Suprapubic skin (tissue), 4 donors: ENCODE data around the gene SSMEM1.

Source experiments
- CTCF ChIP-seq, 2 donors: fragments of 200-600 bp in 1 of 2; fragments of 450-650 bp in 1 of 2; sonication (generic) in 1 of 2; IDR thresholded peaks; one replicate each; pipeline ENCODE4 v1.5.1; 2016 to 2019; ENCODE audit warnings: antibody characterized with exemption in 2 of 2, mild to moderate bottlenecking in 1 of 2, moderate library complexity in 1 of 2
- POLR2A ChIP-seq, 2 donors: fragments of 450-650 bp; IDR thresholded peaks; one replicate each; pipeline ENCODE4 v1.6.1; 2017; ENCODE audit warnings: antibody characterized with exemption in 2 of 2, mild to moderate bottlenecking in 2 of 2, moderate library complexity in 2 of 2
- POLR2AphosphoS5 ChIP-seq, 3 donors: sonication (generic); formaldehyde crosslinking; IDR thresholded peaks; one replicate each; pipeline ENCODE4 v1.6.1; 2017; ENCODE audit warnings: antibody characterized with exemption in 3 of 3

GRCh38 chr7:130179631-130180030 is 28.0 kb upstream of the SSMEM1 start:
- TF ChIP-seq CTCF (IDR thresholded peaks at IDR 0.05) (no peak), POLR2A (IDR thresholded peaks at IDR 0.05) (no peak), POLR2AphosphoS5 (IDR thresholded peaks at IDR 0.05) (no peak)
